ENCODE data around the gene KCNJ4. TPM values are rescaled to one million over a fixed set of nuclear protein-coding genes. Genes with fewer than 3 reads are reported as not detected.

The KCNJ4 gene
- polyA plus RNA-seq, 4 donors, result 0.06 to 2.1 TPM; not detected in 2

DNA sequence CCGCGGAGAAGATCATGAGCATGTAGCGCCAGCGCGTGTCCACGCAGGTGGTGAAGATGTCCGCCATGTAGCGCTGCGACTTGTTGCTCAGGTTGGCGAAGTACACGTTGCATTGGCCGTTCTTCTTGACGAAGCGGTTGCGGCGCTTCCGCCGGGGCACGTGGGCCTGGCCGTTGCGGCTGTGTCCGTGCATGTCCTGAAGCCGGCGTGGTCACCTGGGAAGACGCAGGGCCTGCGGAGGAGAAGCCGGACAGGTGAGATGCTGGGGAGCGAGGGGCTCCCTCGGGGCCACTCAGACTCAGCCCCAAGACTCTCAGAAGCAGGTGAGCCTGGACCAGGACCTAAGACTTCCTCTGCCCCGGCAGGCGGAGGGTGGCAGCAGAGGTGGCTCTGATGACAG, 27.1 kb downstream of the KCNJ4 start:
- WGBS, 3 donors, result 95 to 97% (median 96%) methylated on average over 31 of the region's 31 CpGs
- Histone ChIP-seq H3K27ac (ENCODE audit: low read depth in 1 of 3, low read length in 2 of 3) (no peak overlapping the region), H3K27me3 (ENCODE audit: control insufficient read depth in 3 of 3, insufficient read depth in 3 of 3, low read length in 3 of 3) (no peaks in the 10 kb centered on the region), H3K36me3 (ENCODE audit: control insufficient read depth in 3 of 3, insufficient read depth in 2 of 3, low read depth in 1 of 3, low read length in 3 of 3) (no peaks in the 10 kb centered on the region), H3K4me1 (ENCODE audit: control insufficient read depth in 3 of 3, insufficient read depth in 2 of 3, low read depth in 1 of 3, low read length in 2 of 3) (peaks cover 0 to 24% (median 5%) of the 10 kb centered on the region in 3 donors), H3K4me3 (ENCODE audit: low read depth in 1 of 3, low read length in 3 of 3) (no peak overlapping the region), H3K9me3 (ENCODE audit: control insufficient read depth in 2 of 2, insufficient read depth in 1 of 2, low read depth in 1 of 2, low read length in 1 of 2) (no peaks in the 10 kb centered on the region)
- DNase-seq, result no peak
- no peak for FAIRE-seq

DNA sequence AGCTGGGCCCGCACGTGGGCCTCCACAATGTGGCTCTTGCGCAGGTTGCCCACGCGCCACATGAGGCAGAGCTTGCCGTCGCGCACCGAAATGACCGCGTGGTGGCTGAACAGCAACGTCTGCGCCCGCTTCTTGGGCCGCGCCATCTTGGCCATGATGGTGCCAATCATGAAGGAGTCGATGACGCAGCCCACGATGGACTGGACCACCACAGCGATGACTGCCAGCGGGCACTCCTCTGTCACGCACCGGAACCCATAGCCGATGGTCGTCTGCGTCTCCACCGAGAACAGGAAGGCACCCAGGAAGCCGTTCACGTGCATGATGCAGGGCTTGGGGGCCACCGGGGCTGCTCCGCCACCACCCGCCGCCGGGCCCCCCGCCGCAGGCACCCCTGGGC, 27.5 kb downstream of the KCNJ4 start:
- Histone ChIP-seq H3K4me3 (ENCODE audit: low read depth in 1 of 3, low read length in 3 of 3) (no peak overlapping the region), H3K27me3 (ENCODE audit: control insufficient read depth in 3 of 3, insufficient read depth in 3 of 3, low read length in 3 of 3) (no peaks in the 10 kb centered on the region), H3K27ac (ENCODE audit: low read depth in 1 of 3, low read length in 2 of 3) (no peak overlapping the region), H3K4me1 (ENCODE audit: control insufficient read depth in 3 of 3, insufficient read depth in 2 of 3, low read depth in 1 of 3, low read length in 2 of 3) (peaks cover 0 to 29% (median 5%) of the 10 kb centered on the region in 3 donors), H3K9me3 (ENCODE audit: control insufficient read depth in 2 of 2, insufficient read depth in 1 of 2, low read depth in 1 of 2, low read length in 1 of 2) (no peaks in the 10 kb centered on the region), H3K36me3 (ENCODE audit: control insufficient read depth in 3 of 3, insufficient read depth in 2 of 3, low read depth in 1 of 3, low read length in 3 of 3) (no peaks in the 10 kb centered on the region)
- 97% methylated on average over 36 of the region's 36 CpGs for WGBS, 3 donors
- FAIRE-seq, result no peak
- no peak for DNase-seq

DNA sequence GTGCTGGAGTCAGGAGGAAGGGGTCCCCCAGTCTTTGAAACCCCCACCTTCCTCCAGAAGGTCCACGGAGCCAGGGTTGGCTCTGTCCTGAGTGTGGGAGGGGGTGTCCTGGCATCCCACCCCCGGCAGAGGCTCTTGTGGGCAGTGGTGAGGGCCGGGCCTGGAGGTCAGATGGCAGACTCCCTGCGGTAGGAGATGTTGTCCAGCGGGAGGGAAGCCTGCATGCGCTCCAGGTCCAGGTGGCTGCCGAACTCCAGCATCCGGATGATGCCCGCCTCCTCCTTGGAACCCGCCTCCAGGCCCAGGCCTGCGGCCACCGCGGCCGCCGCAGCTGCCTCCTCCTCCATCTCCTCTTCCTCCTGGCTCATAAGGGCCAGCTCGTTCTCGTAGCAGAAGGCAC, 28.4 kb downstream of the KCNJ4 start:
- no peaks in the 10 kb centered on the region for H3K36me3 ChIP-seq (ENCODE audit: control insufficient read depth in 3 of 3, insufficient read depth in 2 of 3, low read depth in 1 of 3, low read length in 3 of 3)
- DNase-seq (no peak), FAIRE-seq (no peak)
- H3K4me1 ChIP-seq (ENCODE audit: control insufficient read depth in 3 of 3, insufficient read depth in 2 of 3, low read depth in 1 of 3, low read length in 2 of 3), result peaks cover 0 to 31% (median 5%) of the 10 kb centered on the region in 3 donors
- no peak overlapping the region for H3K4me3 ChIP-seq (ENCODE audit: low read depth in 1 of 3, low read length in 3 of 3)
- no peaks in the 10 kb centered on the region for H3K9me3 ChIP-seq (ENCODE audit: control insufficient read depth in 2 of 2, insufficient read depth in 1 of 2, low read depth in 1 of 2, low read length in 1 of 2)
- WGBS, 3 donors, result 86 to 91% (median 88%) methylated on average over 8 to 17 of the region's 17 CpGs
- no peak overlapping the region for H3K27ac ChIP-seq (ENCODE audit: low read depth in 1 of 3, low read length in 2 of 3)
- no peaks in the 10 kb centered on the region for H3K27me3 ChIP-seq (ENCODE audit: control insufficient read depth in 3 of 3, insufficient read depth in 3 of 3, low read length in 3 of 3)

DNA sequence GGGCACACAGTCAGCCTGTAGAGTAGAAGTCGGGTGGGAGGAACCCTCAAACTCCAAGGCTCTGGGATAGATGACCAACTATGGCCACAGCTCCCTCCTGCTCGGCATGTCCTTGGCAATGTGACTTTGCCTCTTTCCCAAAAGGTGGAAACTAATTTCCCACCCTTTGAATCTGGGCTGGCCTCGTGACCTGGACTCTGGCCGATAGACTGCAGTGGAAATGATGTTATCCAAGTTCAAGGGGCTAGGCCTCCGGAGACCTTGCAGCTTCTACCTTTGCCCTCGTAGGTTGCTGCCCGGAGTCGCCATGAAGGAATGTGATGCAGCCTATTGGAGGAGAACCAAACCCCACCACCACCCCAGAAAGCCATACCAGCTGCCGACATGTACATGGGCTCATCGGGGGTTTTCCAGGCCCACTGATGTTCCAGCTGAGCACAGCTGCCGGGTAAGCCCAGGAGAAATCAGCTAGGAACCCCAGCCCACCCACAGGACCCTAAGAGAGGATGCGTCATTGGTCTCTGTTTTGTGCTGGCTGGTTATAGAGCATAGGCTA, 30.4 kb downstream of the KCNJ4 start:
- H3K4me3 ChIP-seq (ENCODE audit: low read depth in 1 of 3, low read length in 3 of 3), result no peak overlapping the region
- FAIRE-seq, result no peak
- WGBS, 3 donors, result 37 to 59% (median 53%) methylated on average over 12 of the region's 12 CpGs

DNA sequence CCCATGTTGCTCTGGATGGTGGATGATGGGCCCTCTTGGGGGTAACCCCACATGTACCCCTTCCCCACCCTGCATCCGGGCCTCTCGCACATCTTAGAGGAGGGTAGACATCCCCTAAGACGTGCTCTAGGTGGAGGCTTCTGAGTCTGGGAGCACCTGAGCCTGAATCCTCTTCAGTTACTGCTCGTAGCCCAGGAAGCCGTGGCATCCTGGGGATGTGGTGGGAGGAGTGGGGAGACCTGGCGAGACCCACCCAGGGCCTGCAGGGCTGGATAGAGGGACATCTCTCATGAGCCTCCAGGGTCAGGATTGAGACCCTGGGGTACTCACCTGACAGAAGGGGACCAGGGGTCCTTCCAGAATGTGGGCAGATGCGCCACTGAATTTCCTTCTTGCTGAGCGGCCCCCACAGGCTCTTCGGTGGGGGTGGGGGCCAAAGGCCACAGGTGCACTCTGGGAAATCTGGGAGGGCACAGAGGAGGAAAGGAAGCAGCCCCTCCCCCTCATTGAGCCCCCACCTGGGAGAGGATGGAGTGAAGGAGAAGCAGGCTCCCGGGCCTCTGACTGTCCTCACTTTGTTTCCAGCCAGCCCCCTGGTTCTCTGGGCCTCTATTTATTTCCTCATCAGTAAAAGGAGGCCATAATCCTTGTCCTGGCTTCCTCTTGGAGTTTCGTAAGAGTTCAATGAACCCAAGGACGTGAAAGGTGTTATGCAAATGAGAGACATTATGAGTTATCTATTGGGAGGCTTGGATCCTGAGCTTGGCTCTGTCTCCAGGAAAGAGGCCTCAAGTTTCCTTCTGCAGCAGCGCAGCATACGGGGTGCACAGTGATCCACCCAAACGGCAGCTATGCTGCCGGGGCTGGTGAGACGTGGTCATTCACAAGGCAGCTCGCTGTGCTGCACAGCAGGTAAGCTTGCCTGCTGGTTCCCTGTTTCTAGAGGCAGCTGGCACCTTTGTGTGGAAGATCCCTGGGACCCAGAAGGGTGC, 31.2 kb downstream of the KCNJ4 start:
- 48 to 67% (median 52%) methylated on average over 18 of the region's 18 CpGs for WGBS, 3 donors
- DNase-seq (peak; percentile 92 to 95), FAIRE-seq (no peak)
- Histone ChIP-seq H3K27me3 (ENCODE audit: control insufficient read depth in 3 of 3, insufficient read depth in 3 of 3, low read length in 3 of 3) (no peaks in the 10 kb centered on the region), H3K27ac (ENCODE audit: low read depth in 1 of 3, low read length in 2 of 3) (peak overlapping the region; percentile 83 to 93 (median 87)), H3K4me3 (ENCODE audit: low read depth in 1 of 3, low read length in 3 of 3) (no peak overlapping the region), H3K36me3 (ENCODE audit: control insufficient read depth in 3 of 3, insufficient read depth in 2 of 3, low read depth in 1 of 3, low read length in 3 of 3) (no peaks in the 10 kb centered on the region), H3K9me3 (ENCODE audit: control insufficient read depth in 2 of 2, insufficient read depth in 1 of 2, low read depth in 1 of 2, low read length in 1 of 2) (no peaks in the 10 kb centered on the region), H3K4me1 (ENCODE audit: control insufficient read depth in 3 of 3, insufficient read depth in 2 of 3, low read depth in 1 of 3, low read length in 2 of 3) (peaks cover 0 to 36% (median 5%) of the 10 kb centered on the region in 3 donors)

More for the DNA sequence above, 30.4 kb downstream of the KCNJ4 start:
- H3K4me1 ChIP-seq (ENCODE audit: control insufficient read depth in 3 of 3, insufficient read depth in 2 of 3, low read depth in 1 of 3, low read length in 2 of 3), result peaks cover 0 to 36% (median 5%) of the 10 kb centered on the region in 3 donors
- DNase-seq, result peak; percentile 83 to 85
- H3K27me3 ChIP-seq (ENCODE audit: control insufficient read depth in 3 of 3, insufficient read depth in 3 of 3, low read length in 3 of 3), result no peaks in the 10 kb centered on the region
- H3K9me3 ChIP-seq (ENCODE audit: control insufficient read depth in 2 of 2, insufficient read depth in 1 of 2, low read depth in 1 of 2, low read length in 1 of 2), result no peaks in the 10 kb centered on the region
- H3K27ac ChIP-seq (ENCODE audit: low read depth in 1 of 3, low read length in 2 of 3), result peak overlapping the region; percentile 83 to 93 (median 87)
- no peaks in the 10 kb centered on the region for H3K36me3 ChIP-seq (ENCODE audit: control insufficient read depth in 3 of 3, insufficient read depth in 2 of 3, low read depth in 1 of 3, low read length in 3 of 3)

DNA sequence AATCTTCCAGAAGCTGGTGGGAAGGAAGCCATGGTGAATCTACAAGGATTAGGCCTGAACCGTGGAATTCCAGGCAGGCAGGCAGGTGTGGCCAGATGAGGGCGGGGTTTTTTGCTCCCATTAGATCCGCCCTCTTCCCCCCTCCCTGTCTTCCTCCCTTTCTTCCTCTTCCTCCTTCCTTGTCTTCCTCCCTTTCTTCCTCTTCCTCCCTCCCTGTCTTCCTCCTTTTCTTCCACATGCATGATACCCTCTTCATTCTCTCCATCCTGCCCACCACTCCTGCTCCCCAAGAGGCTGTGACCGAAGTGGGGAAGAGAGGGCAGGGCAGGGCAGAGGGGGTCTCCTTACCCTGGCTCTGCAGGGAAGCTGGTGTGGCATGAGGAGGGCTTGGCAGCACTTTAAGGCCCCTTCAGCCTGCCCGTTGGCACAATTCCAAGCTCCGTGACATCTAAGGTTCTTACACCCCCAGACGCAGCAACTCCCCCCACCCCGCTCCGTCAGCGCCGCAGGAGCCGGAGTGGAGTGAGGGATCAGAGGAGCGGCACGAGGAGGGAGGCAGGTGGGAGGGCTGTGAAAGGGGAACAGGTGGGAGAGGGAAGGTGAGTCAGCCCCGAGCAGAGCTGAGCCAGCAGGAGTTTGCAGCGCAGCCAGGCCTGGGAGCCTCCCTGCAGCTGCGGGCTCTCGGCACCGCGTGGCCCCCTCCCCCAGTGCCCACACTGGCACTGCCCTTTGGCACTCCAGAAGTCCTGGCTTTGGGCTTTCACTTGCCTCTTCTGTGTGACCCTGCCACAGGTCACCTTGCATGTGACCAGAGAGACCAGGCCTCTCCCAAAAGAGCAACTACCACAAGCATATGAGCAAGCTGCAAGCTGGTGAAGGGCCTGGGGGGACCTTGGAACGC, 32.1 kb downstream of the KCNJ4 start:
- Histone ChIP-seq H3K36me3 (ENCODE audit: control insufficient read depth in 3 of 3, insufficient read depth in 2 of 3, low read depth in 1 of 3, low read length in 3 of 3) (no peaks in the 10 kb centered on the region), H3K4me3 (ENCODE audit: low read depth in 1 of 3, low read length in 3 of 3) (no peak overlapping the region), H3K9me3 (ENCODE audit: control insufficient read depth in 2 of 2, insufficient read depth in 1 of 2, low read depth in 1 of 2, low read length in 1 of 2) (no peaks in the 10 kb centered on the region), H3K4me1 (ENCODE audit: control insufficient read depth in 3 of 3, insufficient read depth in 2 of 3, low read depth in 1 of 3, low read length in 2 of 3) (peaks cover 0 to 36% (median 5%) of the 10 kb centered on the region in 3 donors), H3K27ac (ENCODE audit: low read depth in 1 of 3, low read length in 2 of 3) (peak overlapping the region; percentile 70 to 93 (median 83)), H3K27me3 (ENCODE audit: control insufficient read depth in 3 of 3, insufficient read depth in 3 of 3, low read length in 3 of 3) (no peaks in the 10 kb centered on the region)
- peak; percentile 57 to 58 for DNase-seq
- 37 to 75% (median 51%) methylated on average over 19 to 21 of the region's 21 CpGs for WGBS, 3 donors
- FAIRE-seq, result no peak

DNA sequence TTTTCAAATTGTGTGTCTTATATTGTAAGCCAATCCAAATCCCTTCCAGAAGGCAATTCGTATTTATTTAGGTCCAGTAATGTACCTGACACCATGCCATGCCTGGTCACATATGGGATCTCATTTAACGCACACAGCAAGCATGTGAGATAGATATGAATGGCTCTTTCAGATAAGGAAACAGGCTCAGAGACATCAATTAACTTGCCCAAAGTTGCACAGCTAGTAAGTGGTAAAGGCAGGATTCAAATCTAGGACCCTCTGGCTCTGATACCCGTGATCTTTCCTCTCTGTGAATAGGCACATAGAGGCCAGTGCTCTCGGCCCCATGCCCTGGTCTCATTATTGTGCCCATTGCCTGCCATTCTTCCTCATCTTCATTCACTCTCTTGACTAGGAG, 34.3 kb downstream of the KCNJ4 start:
- H3K27me3 ChIP-seq (ENCODE audit: control insufficient read depth in 3 of 3, insufficient read depth in 3 of 3, low read length in 3 of 3), result no peaks in the 10 kb centered on the region
- no peaks in the 10 kb centered on the region for H3K36me3 ChIP-seq (ENCODE audit: control insufficient read depth in 3 of 3, insufficient read depth in 2 of 3, low read depth in 1 of 3, low read length in 3 of 3)
- H3K4me3 ChIP-seq (ENCODE audit: low read depth in 1 of 3, low read length in 3 of 3), result no peak overlapping the region
- FAIRE-seq (no peak), DNase-seq (no peak)
- H3K9me3 ChIP-seq (ENCODE audit: control insufficient read depth in 2 of 2, insufficient read depth in 1 of 2, low read depth in 1 of 2, low read length in 1 of 2), result no peaks in the 10 kb centered on the region
- 81 to 96% (median 91%) methylated on average over 4 of the region's 4 CpGs for WGBS, 3 donors
- H3K27ac ChIP-seq (ENCODE audit: low read depth in 1 of 3, low read length in 2 of 3), result no peak overlapping the region
- peaks cover 0 to 36% (median 5%) of the 10 kb centered on the region in 3 donors for H3K4me1 ChIP-seq (ENCODE audit: control insufficient read depth in 3 of 3, insufficient read depth in 2 of 3, low read depth in 1 of 3, low read length in 2 of 3)

DNA sequence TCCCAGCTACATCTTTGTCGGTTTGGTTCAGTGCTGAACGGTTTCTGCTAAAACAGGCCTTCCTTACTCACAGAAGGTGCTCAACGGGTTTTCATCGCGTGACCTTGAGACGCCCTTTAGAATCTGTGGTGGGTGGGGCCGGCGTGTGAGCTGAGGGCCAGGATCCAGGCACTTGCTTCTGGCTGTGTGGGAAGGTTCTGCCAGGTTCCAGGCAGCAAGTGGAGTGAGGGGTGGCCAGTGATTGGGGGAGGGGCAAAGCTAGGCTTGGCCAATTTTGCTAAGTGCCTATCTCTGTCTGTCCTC, 35.2 kb downstream of the KCNJ4 start:
- H3K27ac ChIP-seq (ENCODE audit: low read depth in 1 of 3, low read length in 2 of 3), result no peak overlapping the region
- H3K4me3 ChIP-seq (ENCODE audit: low read depth in 1 of 3, low read length in 3 of 3), result no peak overlapping the region
- H3K27me3 ChIP-seq (ENCODE audit: control insufficient read depth in 3 of 3, insufficient read depth in 3 of 3, low read length in 3 of 3), result no peaks in the 10 kb centered on the region
- WGBS, 3 donors, result 64 to 77% (median 67%) methylated on average over 8 of the region's 8 CpGs
- H3K4me1 ChIP-seq (ENCODE audit: control insufficient read depth in 3 of 3, insufficient read depth in 2 of 3, low read depth in 1 of 3, low read length in 2 of 3), result peaks cover 0 to 29% (median 5%) of the 10 kb centered on the region in 3 donors
- FAIRE-seq, result no peak
- H3K36me3 ChIP-seq (ENCODE audit: control insufficient read depth in 3 of 3, insufficient read depth in 2 of 3, low read depth in 1 of 3, low read length in 3 of 3), result no peaks in the 10 kb centered on the region
- no peak for DNase-seq
- no peaks in the 10 kb centered on the region for H3K9me3 ChIP-seq (ENCODE audit: control insufficient read depth in 2 of 2, insufficient read depth in 1 of 2, low read depth in 1 of 2, low read length in 1 of 2)

All from small intestine (tissue), 7 donors.